ENCODE results near the gene MCTP2.
"Not testable (repeated sequence)": the region's sequence is repeated elsewhere in the genome, so short reads cannot be mapped to it uniquely, and the experiment has no call there.

MCTP2 gene

GRCh38 chr15:94470492-94470891 is 239.1 kb downstream of the MCTP2 start:
- no peak for DNase-seq

DNA sequence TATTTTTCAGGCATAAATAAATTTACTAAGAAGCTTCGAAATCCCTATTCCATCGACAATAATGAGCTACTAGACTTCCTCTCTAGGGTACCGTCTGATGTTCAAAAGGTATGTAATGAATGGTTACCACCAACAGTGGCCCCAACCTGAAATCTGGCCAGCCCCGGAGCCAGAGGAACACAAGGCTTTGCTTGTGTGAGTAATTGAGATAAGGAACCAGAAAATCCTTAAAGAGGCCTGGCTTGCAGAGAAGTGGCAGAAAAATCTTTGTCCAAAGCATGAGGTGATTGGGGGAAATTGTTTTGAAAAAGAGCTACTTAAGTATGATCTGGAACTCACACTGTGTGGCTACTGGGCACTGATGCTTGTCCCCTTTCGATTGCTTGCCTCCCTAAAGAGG is 245.3 kb downstream of the MCTP2 start:
- DNase-seq: no peak

DNA sequence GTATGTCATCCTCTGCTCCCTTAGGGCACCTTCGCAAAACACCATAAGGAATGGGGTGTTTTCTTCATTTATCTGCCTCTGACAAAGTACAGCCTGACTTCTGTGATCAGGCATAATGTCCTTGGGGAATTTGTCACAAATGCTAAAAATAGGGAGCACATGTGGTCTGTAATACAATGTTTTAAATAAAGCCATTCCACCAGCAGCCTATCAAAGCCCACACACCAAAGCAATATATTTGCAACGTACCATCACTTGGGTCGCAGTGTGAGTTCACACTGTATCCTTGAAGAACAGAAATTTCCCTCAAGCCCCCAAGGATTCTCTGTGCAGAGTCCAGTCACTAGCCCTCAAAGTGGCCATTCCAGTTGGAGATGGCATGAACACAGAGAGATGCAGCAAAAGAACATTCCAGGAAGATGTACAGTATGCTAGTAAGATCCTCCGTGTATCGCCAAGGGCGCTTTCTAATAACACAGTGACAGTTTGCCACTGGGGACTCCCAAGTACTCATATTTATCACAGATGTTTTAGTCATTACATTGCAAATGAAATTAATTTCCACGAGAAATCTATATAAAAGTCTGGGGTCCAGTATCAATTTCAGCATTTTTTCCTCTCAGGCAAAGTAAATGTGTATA is 246.7 kb downstream of the MCTP2 start:
- DNase-seq: no peak

DNA sequence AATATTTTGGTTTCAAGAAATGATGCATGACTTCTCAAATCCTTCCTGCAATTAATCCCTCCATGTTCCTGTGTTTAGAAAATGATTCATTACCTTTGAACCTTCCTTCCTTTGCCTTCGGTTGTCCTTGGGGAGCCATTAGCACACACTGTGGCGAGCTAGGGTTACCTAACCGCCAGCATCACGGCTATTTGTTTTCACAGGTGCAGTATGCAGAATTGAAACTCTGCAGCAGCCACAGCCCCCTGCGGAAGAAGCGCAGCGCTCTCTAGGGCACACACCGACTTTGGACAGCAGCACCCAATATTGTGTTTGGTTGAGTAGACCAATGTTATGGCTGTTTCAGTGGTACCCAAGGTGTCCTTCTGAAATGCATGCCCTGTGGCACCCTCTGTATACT is 247.4 kb downstream of the MCTP2 start:
- DNase-seq: peak; percentile 1

GRCh38 chr15:94480289-94480834 is 249.0 kb downstream of the MCTP2 start:
- DNase-seq: no peak

DNA sequence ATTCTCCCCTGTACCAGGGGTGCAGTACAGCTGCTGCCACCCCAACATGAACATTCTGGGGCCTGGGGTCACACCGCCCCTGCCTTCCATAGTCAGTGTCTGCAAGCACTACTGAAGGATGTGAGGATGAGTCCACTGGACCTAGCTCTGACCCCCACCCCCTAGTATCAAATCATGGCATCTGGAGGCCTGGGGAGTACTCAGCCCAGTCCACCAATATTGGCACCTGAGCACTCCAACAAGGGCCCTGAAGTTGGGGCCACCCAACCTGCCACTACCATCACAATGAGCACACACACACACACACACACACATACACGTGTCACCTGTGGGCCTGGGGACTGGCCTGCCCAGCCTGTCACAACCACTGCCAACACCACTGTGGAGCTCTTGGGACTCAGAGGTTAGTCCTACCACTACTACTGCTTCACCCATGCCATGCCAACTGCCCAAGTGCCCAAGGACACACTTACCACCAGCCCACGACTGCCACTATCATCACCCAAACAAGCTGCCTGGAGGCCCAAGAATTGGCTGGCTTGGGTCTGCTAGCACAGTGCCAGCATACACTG is 253.9 kb downstream of the MCTP2 start:
- no peak for DNase-seq

DNA sequence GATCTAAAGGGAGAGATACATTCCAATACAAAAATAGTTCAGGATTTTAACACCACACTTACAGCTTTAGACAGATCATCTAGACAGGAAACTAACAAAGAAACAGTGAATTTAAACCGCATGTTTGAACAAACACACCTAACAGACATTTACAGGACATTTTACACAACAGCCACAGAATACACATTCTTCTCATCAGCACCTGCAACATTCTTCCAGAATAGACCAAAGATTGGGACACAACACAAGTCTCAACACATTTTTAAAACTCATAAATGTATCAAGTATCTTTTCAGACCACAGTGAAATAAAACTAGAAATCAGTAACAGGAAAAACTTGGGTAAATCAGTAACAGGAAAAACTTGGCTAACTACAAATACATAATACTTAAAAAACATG is 256.3 kb downstream of the MCTP2 start:
- DNase-seq: no peak

DNA sequence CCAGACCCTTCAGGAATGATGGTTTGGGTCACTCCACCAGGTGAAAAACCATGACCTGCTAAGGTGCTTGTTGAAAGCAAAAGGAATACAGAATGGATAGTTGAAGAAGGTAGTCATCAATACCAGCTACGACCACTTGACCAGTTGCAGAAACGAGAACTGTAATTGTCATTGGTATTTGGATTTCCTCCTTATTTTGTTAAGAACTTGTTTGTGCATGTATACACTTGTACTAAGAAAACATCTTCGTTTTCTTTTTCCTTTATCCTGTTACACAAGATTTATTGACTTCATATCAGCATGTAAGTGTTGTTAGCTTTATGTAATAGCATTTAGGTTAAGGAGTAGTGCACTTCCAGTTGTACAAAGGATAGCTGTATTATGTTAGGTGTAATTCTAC is 261.8 kb downstream of the MCTP2 start:
- DNase-seq: no peak

GRCh38 chr15:94493586-94493985 is 262.2 kb downstream of the MCTP2 start:
- not testable (repeated sequence) for DNase-seq

DNA sequence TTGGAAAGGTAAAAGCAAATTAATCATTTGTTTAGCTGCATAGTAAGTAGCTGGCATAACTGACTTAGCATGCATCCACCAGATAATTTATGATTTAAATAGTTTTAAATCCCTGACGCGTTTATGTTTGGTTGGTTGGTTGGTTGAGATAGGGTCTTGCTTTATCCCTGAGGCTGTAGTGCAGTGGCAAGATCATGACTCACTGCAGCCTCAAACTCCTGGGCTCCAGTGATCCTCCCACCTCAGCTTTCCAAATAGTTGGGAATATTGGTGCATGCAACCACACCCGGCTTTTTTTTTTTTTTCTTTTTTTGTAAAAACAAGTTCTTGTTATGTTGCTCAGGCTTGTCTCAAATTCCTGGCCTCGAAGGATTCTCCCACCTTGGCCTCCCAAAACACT is 263.4 kb downstream of the MCTP2 start:
- DNase-seq: no peak

DNA sequence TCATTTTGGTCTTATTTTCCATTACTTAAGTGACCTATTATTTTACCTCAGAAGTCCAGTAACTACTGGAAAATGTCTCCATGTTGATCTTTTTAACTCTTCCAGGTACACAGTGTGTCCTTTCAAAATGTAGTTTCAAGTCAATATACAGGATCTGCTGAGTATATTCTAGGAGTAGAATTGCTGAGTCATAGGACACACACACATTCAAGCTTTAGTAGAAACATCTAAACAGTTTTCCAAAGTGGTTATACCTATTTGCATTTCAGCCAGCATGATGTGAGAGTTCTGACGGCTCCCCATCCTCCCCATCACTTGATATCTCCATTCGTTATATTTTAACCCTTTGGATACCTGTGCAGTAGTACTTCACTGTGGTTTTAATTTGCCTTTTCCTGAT is 271.9 kb downstream of the MCTP2 start:
- no peak for DNase-seq

DNA sequence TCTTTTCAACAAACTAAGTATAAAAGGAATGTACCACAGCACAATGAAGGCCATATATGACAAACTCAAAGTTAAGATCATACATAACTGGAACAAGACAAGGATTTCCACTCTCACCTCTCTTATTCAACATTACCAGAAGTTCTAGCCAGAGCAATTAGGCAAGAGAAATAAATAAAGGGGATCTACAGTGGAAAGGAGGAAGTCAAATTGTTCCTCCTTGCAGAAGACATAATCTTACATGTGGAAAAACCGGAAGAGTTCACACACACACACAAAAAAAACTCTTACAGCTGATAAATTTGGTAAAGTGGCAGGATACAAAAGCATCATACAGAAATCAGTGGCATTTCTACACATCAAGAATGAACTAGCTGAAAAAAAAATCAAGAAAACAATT is 277.9 kb downstream of the MCTP2 start:
- DNase-seq: no peak

- DNase-seq: no peak
Measured at GRCh38 chr15:94522125-94522524, 290.8 kb downstream of the MCTP2 start.

GRCh38 chr15:94523873-94524272 is 292.5 kb downstream of the MCTP2 start:
- DNase-seq: no peak

DNA sequence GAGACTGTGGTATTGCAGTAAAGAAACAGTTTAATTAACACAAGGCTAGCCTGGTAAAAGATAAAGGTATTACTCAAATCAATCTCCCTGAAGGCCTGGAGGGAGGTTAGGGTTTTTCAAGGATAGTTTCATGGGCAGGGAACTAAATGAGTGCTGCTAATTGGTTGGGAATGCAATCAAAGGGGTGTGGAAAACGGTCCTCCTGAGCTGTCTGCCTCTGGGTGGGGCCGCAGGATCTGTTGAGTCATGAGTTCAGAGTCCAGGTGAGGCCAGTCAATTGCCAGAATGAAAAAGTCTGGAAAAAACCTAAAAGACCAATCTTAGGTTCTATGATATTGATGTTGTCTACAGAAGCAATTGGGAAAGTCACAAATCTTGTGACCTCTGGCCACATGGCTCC is 293.2 kb downstream of the MCTP2 start:
- DNase-seq: no peak

GRCh38 chr15:94526071-94526689 is 294.8 kb downstream of the MCTP2 start:
- DNase-seq: no peak

DNA sequence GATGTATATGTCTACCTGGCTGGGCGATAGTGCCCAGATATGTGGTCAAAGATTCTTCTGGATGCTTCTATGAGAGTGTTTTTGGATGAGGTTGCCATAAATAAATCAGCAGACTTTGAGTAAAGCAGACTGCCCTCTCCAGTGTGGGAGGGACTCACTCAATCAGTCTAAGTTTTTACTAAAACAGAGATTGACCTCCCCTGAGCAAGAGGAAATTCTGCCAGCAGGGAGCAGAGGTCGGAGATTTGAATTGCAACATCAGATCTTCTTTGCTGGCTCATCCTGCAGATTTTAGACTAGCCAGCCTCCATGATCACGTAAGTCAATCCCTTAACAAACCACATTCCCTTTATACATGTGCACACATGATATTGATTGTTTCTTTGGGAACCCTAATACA is 300.9 kb downstream of the MCTP2 start:
- no peak for DNase-seq

Data from fibroblast of skin of right biceps (primary cell).